Measurements from ENCODE around the gene MAL. TPM values are rescaled to one million over a fixed set of nuclear protein-coding genes. Genes with fewer than 3 reads are reported as not detected.

Gene MAL
- total RNA-seq (2022) (not detected in 2 replicates), Bru-seq, nascent RNA (percentile 6 among the genes with signal in this experiment), BruChase-seq, experiment 1, labeled RNA remaining after a 6-hour chase (percentile 7 among the genes with signal in this experiment), BruChase-seq, experiment 2, labeled RNA remaining after a 2-hour chase (not detected)
- long read RNA-seq, result 0 reads

DNA sequence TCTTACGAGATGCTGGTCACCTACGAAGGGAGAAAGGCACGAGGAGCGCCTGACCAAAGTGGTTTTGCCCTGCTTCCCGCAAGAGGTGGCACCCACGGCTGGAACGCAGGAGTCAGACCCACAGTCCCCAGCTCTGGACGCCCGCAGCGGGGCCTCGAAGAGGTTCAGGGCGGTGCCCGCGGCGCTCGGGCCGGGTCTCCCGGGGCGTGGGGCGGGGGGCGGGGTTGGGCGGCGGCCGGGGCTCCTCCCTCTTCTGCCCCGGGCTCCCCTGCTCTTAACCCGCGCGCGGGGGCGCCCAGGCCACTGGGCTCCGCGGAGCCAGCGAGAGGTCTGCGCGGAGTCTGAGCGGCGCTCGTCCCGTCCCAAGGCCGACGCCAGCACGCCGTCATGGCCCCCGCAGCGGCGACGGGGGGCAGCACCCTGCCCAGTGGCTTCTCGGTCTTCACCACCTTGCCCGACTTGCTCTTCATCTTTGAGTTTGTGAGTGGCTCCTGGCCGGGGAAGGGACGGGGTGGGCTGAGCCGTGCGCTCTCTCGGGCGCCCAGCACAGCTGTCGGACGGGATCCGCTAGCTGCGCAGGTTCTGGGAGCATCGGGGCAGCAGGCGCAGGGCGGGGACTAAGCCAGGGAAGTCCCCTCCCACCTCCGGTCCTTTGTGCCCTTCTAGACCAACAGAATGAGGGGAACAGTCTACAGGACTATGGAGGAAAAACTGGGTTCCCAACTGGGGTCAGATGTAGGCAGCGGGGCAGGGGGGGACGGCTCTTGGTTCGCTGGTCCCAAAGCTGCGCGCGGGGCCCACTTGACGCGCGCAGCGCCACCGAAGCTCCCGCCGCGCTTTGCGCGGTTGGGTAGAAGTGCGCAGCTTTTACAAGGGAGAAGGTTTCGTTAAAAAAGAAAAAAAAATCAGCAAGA is at the start of gene MAL:
Gene MAL, plus strand, starts transcription at position 303 of the 914 bp plus-strand sequence. Its CDS starts 85 bp downstream, at position 388.
- CTCF ChIA-PET, result interaction anchor here (1.4 kb wide), 2 partner anchors 55 to 90 kb away, joined by 4 to 5 read pairs; no protein-coding TSS in a partner anchor
- no peak for TF ChIP-seq CTCF (IDR thresholded peaks at IDR 0.05; ENCODE audit: unreplicated experiment)
- H3K4me1 Mint-ChIP-seq (ENCODE audit: low read depth, unreplicated experiment), result peaks cover 36% of the 10 kb centered on the region
- BruUV-seq (replicated peaks), result no TSS peak
- peaks cover 56% of the 10 kb centered on the region for H3K27me3 Mint-ChIP-seq (ENCODE audit: unreplicated experiment)
- H3K9me3 Mint-ChIP-seq (ENCODE audit: low read depth, unreplicated experiment), result peaks cover 2% of the 10 kb centered on the region
- intact Hi-C loops (cut with micrococcal nuclease; ENCODE audit: unreplicated experiment), result no loop called here
- H3K4me3 Mint-ChIP-seq (ENCODE audit: low read depth, unreplicated experiment), result peak within 1 kb of the TSS; percentile 67
- peak; percentile 45 for DNase-seq
- H3K36me3 Mint-ChIP-seq (ENCODE audit: insufficient read depth, unreplicated experiment), result no peaks in the 10 kb centered on the region
- no peak within 1 kb of the TSS for H3K27ac Mint-ChIP-seq (ENCODE audit: unreplicated experiment)

DNA sequence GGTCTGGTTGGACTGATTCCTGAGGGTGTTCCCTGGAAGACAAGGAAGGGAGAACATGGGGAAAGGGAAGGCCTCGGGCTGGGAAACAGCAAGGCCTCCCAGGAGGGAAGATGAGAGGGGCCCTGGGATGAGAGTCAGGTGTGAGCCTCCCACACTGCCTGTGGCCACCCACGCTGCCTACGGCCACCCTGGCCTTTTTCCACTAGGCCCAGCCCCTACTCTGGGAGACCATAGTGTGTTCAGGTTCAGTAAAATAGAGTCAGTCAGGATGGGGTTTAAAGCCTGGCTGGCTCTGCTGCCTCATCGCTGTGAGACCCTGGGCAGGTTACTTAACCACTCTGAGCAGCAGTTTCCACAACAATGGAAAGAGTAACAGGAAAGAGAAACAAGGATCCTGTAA is 47.7 kb upstream of the MAL start:
- intact Hi-C loops (cut with micrococcal nuclease; ENCODE audit: unreplicated experiment), result no loop called here
- BruUV-seq (replicated peaks), result no TSS peak
- CTCF ChIA-PET, result no interaction called here
- no peak for DNase-seq
- Mint-ChIP-seq H3K36me3 (ENCODE audit: insufficient read depth, unreplicated experiment) (no peaks in the 10 kb centered on the region), H3K4me3 (ENCODE audit: low read depth, unreplicated experiment) (no peak overlapping the region), H3K9me3 (ENCODE audit: low read depth, unreplicated experiment) (no peaks in the 10 kb centered on the region), H3K27ac (ENCODE audit: unreplicated experiment) (no peak overlapping the region), H3K27me3 (ENCODE audit: unreplicated experiment) (peaks cover 23% of the 10 kb centered on the region), H3K4me1 (ENCODE audit: low read depth, unreplicated experiment) (no peaks in the 10 kb centered on the region)
- TF ChIP-seq CTCF (IDR thresholded peaks at IDR 0.05; ENCODE audit: unreplicated experiment), result no peak

DNA sequence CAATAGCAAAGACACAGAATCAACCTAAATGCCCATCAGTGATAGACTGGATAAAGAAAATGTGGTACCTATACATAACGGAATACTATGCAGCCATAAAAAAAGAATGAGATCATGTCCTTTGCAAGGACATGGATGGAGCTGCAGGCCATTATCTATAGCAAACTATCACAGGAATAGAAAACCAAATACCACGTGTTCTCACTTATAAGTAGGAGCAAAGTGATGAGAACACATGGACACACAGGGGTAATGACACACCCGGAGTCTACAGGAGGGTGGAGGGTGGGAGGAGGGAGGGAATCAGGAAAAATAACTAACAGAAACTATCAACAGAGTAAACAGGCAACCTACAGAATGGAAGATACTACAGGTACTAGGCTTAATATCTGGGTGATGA is 46.6 kb upstream of the MAL start:
- no peaks in the 10 kb centered on the region for H3K36me3 Mint-ChIP-seq (ENCODE audit: insufficient read depth, unreplicated experiment)
- intact Hi-C loops (cut with micrococcal nuclease; ENCODE audit: unreplicated experiment), result no loop called here
- no peak overlapping the region for H3K27ac Mint-ChIP-seq (ENCODE audit: unreplicated experiment)
- peaks cover 16% of the 10 kb centered on the region for H3K27me3 Mint-ChIP-seq (ENCODE audit: unreplicated experiment)
- H3K4me3 Mint-ChIP-seq (ENCODE audit: low read depth, unreplicated experiment), result no peak overlapping the region
- CTCF ChIA-PET, result no interaction called here
- no TSS peak for BruUV-seq (replicated peaks)
- H3K9me3 Mint-ChIP-seq (ENCODE audit: low read depth, unreplicated experiment), result no peaks in the 10 kb centered on the region
- no peak for DNase-seq
- no peaks in the 10 kb centered on the region for H3K4me1 Mint-ChIP-seq (ENCODE audit: low read depth, unreplicated experiment)
- TF ChIP-seq CTCF (IDR thresholded peaks at IDR 0.05; ENCODE audit: unreplicated experiment), result no peak

DNA sequence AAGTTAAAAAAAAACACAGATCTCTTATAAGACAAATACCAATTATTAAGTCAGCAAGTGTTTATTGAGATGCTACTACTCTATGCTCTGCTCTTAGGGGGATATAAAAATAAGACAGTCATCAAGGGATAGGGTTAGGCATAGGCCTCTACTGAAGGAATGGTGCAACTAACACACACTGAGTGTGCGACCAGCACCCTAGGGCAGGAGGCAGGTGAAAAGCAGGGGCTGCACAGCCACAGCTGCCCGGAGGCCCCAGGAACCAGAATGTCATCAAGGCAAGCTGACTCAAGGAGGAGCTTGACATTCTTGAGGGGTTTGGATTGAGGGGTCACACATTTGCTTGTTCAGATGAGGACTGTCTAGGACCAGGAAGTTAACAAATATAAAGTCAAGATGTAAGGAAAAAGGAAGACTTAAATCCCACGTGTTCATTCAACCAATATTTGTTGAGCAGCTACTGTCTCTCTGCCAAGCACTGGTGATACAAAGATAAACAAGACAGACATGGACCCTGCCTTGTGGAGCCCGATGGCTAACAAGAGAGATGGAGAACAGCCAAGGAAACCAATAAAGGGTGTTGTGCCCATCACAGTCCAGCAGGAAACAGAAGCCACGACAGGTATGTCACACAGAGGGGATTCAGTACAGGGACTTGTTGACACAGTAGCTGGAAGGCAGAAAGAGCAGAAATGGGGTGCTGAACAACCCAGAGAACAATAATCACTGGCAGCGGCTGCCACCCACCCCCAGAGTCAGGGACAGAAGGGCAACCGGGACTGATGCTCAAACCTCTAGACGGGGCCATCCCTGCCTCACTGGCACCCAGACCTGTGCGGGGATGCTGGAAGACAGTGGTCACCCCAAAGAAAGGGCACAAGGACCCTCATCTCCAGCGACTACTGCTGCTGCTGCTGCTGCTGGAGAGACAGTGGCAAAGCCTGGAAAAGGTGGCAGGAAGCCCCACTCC is 45.8 kb upstream of the MAL start:
- no peaks in the 10 kb centered on the region for H3K9me3 Mint-ChIP-seq (ENCODE audit: low read depth, unreplicated experiment)
- CTCF ChIA-PET, result no interaction called here
- no peak overlapping the region for H3K4me3 Mint-ChIP-seq (ENCODE audit: low read depth, unreplicated experiment)
- BruUV-seq (replicated peaks), result no TSS peak
- intact Hi-C loops (cut with micrococcal nuclease; ENCODE audit: unreplicated experiment), result loop anchor here (10.0 kb wide), 1 partner anchor 135 kb away; no protein-coding TSS in a partner anchor
- H3K36me3 Mint-ChIP-seq (ENCODE audit: insufficient read depth, unreplicated experiment), result no peaks in the 10 kb centered on the region
- H3K27me3 Mint-ChIP-seq (ENCODE audit: unreplicated experiment), result peaks cover 24% of the 10 kb centered on the region
- TF ChIP-seq CTCF (IDR thresholded peaks at IDR 0.05; ENCODE audit: unreplicated experiment), result no peak
- DNase-seq, result no peak
- no peaks in the 10 kb centered on the region for H3K4me1 Mint-ChIP-seq (ENCODE audit: low read depth, unreplicated experiment)
- H3K27ac Mint-ChIP-seq (ENCODE audit: unreplicated experiment), result no peak overlapping the region

Measured in Calu3 (cell line).